Ascending aorta (tissue), 2 donors: ENCODE data around the gene PGM3. TPM values are rescaled to one million over a fixed set of nuclear protein-coding genes. Genes with fewer than 3 reads are reported as not detected.
"Not testable (repeated sequence)": the region's sequence is repeated elsewhere in the genome, so short reads cannot be mapped to it uniquely, and the experiment has no call there.

ENCODE experiments used
- DNase-seq, 2 donors: peaks; one replicate each; pipeline ENCODE4 v3.0.0-alpha.2; 2019; ENCODE audit warnings: low spot score in 2 of 2
- H3K27ac ChIP-seq, 2 donors: fragments of 200-600 bp; sonication (generic); one replicate each; pipeline ENCODE4 v1.5.1; 2016 to 2017; ENCODE audit warnings: mild to moderate bottlenecking in 1 of 2
- H3K27me3 ChIP-seq: fragments of 200-600 bp; sonication (generic); one replicate; pipeline ENCODE4 v1.5.1; 2017
- H3K36me3 ChIP-seq, 2 donors: fragments of 200-600 bp; sonication (generic); one replicate each; pipeline ENCODE4 v1.5.1; 2016
- H3K4me1 ChIP-seq, 2 donors: fragments of 200-600 bp; sonication (generic); one replicate each; pipeline ENCODE4 v1.5.1; 2016 to 2017; ENCODE audit warnings: mild to moderate bottlenecking in 1 of 2
- H3K4me3 ChIP-seq, 2 donors: fragments of 200-600 bp; sonication (generic); one replicate each; pipeline ENCODE4 v1.5.1; 2016 to 2017; ENCODE audit warnings: mild to moderate bottlenecking in 1 of 2
- H3K9me3 ChIP-seq, 2 donors: fragments of 200-600 bp; sonication (generic); one replicate each; pipeline ENCODE4 v1.5.1; 2016
- intact Hi-C: fragments of 100-400 bp; cut with DNase I; formaldehyde crosslinking; loops from one replicate; pipeline ENCODE4 v1.15.1; 2023
- total RNA-seq: library from RNA; depleted of rRNA; stranded (reverse); fragments of >200 nt; gene quantifications from one replicate; pipeline ENCODE4 v1.1.0, GENCODE V29; 2016
- TF ChIP-seq, protein P1 (sequence below), 3 experiments: fragments of 200-600 bp in 2 of 3; fragments of 450-650 bp in 1 of 3; sonication (generic) in 2 of 3; IDR thresholded peaks; one replicate each; pipeline ENCODE4 v1.5.1; 2016 to 2019; ENCODE audit warnings: antibody characterized with exemption in 3 of 3, mild to moderate bottlenecking in 1 of 3, moderate library complexity in 1 of 3

PGM3 gene
- total RNA-seq, 1 donor from 2014 or later: 17.9 TPM

DNA sequence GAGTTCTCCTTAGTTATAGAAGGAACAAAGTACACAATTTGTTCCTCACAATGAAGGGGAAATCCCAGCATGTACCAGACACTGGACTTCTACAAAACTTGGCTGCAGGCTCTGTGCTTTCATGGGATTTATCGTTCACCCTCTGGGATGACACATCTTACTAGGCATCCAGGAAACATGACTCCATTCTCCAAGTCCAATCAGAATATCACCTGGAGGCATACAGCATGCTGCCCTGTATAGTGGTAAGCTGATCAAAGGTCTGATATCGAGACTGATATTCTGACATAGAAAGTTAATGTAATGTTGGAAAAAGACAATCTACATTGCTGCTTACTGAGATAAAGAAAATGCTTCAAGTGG, 6.8 kb upstream of the PGM3 start:
- no peaks in the 10 kb centered on the region for H3K36me3 ChIP-seq
- no peak for DNase-seq
- H3K9me3 ChIP-seq: no peaks in the 10 kb centered on the region
- intact Hi-C loops: loop anchor here (10.0 kb wide), 4 partner anchors 655 to 1565 kb away; partner anchors contain the start of genes CEP162, CYB5R4, RIPPLY2 and TBX18
- H3K27ac ChIP-seq: no peak overlapping the region
- H3K4me1 ChIP-seq: peaks cover 0 to 6% of the 10 kb centered on the region in 2 donors
- no peak overlapping the region for H3K4me3 ChIP-seq
- TF ChIP-seq, protein P1, sequence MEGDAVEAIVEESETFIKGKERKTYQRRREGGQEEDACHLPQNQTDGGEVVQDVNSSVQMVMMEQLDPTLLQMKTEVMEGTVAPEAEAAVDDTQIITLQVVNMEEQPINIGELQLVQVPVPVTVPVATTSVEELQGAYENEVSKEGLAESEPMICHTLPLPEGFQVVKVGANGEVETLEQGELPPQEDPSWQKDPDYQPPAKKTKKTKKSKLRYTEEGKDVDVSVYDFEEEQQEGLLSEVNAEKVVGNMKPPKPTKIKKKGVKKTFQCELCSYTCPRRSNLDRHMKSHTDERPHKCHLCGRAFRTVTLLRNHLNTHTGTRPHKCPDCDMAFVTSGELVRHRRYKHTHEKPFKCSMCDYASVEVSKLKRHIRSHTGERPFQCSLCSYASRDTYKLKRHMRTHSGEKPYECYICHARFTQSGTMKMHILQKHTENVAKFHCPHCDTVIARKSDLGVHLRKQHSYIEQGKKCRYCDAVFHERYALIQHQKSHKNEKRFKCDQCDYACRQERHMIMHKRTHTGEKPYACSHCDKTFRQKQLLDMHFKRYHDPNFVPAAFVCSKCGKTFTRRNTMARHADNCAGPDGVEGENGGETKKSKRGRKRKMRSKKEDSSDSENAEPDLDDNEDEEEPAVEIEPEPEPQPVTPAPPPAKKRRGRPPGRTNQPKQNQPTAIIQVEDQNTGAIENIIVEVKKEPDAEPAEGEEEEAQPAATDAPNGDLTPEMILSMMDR (IDR thresholded peaks at IDR 0.05): no peak
- H3K27me3 ChIP-seq: no peaks in the 10 kb centered on the region

DNA sequence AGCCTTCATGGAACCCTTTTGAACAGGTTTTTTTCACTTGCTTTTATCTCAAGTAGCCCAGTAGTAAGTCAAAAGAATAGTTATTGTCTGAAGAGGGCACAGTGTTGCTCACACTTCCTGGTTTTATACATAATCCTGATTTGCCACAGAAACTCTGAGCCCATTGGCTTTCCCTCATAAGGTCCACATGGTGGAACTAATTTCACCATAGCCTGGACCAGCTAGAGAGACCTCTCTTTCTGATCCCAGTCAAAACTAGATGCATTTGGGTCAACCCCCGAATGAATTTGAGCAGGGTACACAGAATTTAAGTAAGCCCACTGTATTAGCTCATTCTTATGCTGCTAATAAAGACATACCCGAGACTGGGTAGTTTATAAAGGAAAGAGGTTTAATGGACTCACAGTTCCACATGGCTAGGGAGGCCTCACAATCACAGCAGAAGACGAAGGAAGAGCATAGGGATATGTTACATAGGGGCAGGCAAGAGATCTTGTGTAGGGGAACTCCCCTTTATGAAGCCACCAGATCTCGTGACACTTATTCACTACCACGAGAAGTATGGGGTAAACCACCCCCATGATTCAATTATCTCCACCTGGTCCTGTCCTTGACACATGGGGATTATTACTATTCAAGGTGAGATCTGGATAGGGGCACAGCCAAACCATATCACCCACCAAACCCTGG, 6.3 kb upstream of the PGM3 start:
- TF ChIP-seq, protein P1 (IDR thresholded peaks at IDR 0.05): no peak
- peaks cover 0 to 8% of the 10 kb centered on the region in 2 donors for H3K4me1 ChIP-seq
- H3K27ac ChIP-seq: peak overlapping the region in 1 of 2 donors; percentile 25
- H3K36me3 ChIP-seq: no peaks in the 10 kb centered on the region
- H3K4me3 ChIP-seq: no peak overlapping the region
- no peak for DNase-seq
- no peaks in the 10 kb centered on the region for H3K27me3 ChIP-seq
- H3K9me3 ChIP-seq: no peaks in the 10 kb centered on the region
- intact Hi-C loops: loop anchor here (10.0 kb wide), 4 partner anchors 655 to 1565 kb away; partner anchors contain the start of genes CEP162, CYB5R4, RIPPLY2 and TBX18

DNA sequence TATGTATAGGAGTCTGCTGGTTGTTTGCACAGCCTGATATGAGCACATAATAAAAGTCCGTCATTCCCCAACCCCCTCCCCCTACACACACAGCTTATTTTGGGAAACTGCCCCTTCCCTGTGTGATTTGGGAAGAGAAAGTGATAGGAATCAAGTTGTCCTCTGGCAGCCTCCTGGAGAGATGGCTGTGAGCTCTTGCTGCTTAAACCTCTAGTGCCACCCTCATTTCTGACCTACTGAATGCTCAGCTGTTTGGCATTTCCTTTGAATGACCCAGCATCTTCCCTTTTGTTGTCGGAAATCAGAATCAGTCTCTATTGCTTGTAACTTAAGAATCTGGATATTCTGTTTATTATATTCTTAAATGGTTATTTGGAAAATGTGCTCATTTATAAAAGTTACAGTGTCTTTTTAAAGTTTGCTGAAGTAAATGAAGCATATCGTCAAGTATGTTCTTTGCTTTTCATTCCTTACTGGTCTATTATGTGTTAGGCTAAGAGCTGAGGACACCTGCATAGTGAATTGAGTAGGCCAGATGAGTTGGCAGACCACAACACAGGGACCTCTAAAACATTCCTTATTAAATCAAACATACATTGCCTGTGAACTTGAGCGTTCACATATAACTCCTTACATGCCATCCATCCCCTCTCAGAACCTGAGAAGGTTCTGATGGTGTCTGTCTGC, 5.6 kb upstream of the PGM3 start:
- TF ChIP-seq, protein P1 (IDR thresholded peaks at IDR 0.05): no peak
- H3K4me1 ChIP-seq: peaks cover 0 to 10% of the 10 kb centered on the region in 2 donors
- no peaks in the 10 kb centered on the region for H3K27me3 ChIP-seq
- peak overlapping the region in 1 of 2 donors; percentile 25 for H3K27ac ChIP-seq
- DNase-seq: no peak
- H3K9me3 ChIP-seq: no peaks in the 10 kb centered on the region
- no peak overlapping the region for H3K4me3 ChIP-seq
- intact Hi-C loops: loop anchor here (10.0 kb wide), 4 partner anchors 656 to 1566 kb away; partner anchors contain the start of genes CEP162, CYB5R4, RIPPLY2 and TBX18
- no peaks in the 10 kb centered on the region for H3K36me3 ChIP-seq

DNA sequence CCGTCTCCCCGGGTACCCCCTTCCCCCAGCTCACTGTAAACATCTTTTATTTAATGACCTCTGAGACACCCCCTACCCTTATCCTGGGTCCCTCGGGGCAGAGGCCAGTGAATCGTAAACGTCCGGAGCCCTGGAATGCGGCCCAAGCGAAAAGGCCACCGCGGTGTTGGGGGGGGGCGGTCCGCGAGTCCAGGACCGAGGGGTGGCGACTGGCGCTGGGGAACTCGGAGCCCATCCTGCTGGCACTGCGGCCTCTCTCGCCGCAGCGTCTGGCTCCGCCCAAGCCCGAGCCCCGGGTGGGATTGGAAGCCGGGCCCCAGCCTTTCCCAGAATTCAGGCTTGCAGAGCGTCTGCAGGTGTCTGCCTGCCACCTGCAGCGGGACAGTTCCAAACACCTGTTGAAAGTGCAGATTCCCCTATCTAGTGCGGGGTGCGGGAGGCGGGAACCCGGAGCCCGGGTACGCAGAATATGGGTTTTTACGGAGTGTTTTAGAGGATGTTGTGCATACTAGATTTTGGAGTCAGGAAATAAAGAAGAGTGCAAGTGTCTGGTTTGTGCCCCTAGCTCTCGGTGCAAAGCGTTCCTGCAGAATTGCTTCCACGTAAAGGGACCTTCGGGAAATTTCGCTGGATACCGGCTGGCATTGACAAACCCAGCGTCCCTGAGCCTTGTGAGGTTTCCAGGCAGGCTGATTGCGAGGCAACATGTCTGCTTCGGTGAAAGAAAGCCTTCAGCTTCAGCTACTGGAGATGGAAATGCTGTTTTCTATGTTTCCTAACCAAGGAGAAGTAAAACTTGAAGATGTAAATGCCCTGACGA, 892 bp upstream of the PGM3 start:
- Histone ChIP-seq H3K27ac (peak overlapping the region; percentile 87 to 92), H3K4me1 (peaks cover 0 to 21% of the 10 kb centered on the region in 2 donors), H3K36me3 (no peaks in the 10 kb centered on the region), H3K9me3 (no peaks in the 10 kb centered on the region), H3K4me3 (peak overlapping the region; percentile 59 to 93), H3K27me3 (no peaks in the 10 kb centered on the region)
- TF ChIP-seq, protein P1 (IDR thresholded peaks at IDR 0.05): no peak
- DNase-seq: peak in 1 of 2 donors; percentile 74
- intact Hi-C loops: loop anchor here (2.0 to 10.0 kb wide), 6 partner anchors 127 to 1571 kb away; partner anchors contain the start of genes CEP162, CYB5R4, DOP1A and IBTK

DNA sequence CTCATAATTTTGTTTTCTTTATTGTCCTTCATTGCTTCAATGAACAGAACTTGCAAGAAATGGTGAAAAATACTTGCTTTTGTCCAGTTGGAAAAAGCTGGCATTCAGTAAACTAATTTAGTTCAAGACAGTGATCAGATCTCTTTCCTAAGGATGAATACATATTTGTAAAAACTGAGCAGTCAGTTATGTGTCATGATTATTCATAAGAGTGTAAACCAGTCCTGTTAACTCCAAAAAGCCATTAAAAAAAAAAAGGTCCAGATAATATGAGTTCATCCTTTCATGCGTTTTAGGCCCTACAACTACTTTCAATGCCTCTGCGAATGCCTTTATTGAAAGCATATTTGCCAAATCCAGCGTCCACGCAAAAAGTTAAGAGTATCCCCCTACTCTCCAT, 609 bp downstream of the PGM3 start:
- no peak for DNase-seq
- Histone ChIP-seq H3K4me1 (peaks cover 0 to 19% of the 10 kb centered on the region in 2 donors), H3K9me3 (no peaks in the 10 kb centered on the region), H3K36me3 (peaks cover 4 to 5% of the 10 kb centered on the region in 2 donors), H3K27me3 (no peaks in the 10 kb centered on the region), H3K27ac (peak overlapping the region; percentile 87 to 92), H3K4me3 (peak overlapping the region; percentile 59 to 93)
- TF ChIP-seq, protein P1 (IDR thresholded peaks at IDR 0.05): no peak
- intact Hi-C loops: loop anchor here (2.0 to 10.0 kb wide), 6 partner anchors 126 to 1572 kb away; partner anchors contain the start of genes CEP162, CYB5R4, DOP1A and IBTK

DNA sequence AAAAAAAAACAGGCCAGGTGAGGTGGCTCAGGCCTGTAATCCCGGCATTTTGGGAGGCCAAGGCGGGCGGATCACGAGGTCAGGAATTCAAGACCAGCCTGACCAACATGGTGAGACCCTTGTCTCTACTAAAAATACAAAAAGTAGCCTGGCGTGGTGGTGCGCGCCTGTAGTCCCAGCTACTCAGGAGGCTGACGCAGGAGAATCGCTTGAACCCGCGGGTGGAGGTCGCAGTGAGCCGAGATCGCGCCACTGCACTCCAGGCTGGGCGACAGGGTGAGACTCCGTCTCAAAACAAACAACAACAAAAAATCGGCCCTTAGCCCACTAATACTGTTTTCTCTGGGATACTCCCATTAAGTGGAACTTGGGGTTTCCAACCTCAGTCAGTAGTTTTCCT, 1.1 kb downstream of the PGM3 start:
- not testable (repeated sequence) for H3K27ac ChIP-seq, DNase-seq, H3K36me3 ChIP-seq, H3K27me3 ChIP-seq, H3K9me3 ChIP-seq
- Histone ChIP-seq H3K4me3 (peak overlapping the region; percentile 59 to 93), H3K4me1 (peaks cover 0 to 19% of the 10 kb centered on the region in 2 donors)
- intact Hi-C loops: loop anchor here (2.0 to 10.0 kb wide), 6 partner anchors 125 to 1573 kb away; partner anchors contain the start of genes CEP162, CYB5R4, DOP1A and IBTK
